Measurements from ENCODE around the gene UGT1A4.

The UGT1A4 gene

DNA sequence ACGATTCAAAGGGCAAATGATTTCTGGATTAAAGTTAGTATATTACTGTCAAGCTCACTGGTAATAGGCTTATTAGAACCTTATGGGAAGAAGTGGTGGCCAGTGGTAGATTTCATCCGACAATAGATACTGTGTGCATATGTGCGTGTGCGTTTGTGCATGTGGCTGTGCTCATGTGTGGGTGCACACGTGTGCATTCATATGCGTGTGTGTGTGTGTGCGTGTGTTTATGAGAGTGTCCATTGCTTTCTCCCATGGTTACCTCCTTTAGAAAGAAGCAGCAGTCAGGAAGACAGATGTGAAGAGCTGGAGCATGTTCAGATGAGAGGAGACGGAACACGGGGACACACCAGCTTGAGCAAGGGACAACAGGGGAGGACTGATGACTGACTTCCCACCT lies 50.7 kb downstream of the UGT1A4 start:
- TF ChIP-seq, protein P1, sequence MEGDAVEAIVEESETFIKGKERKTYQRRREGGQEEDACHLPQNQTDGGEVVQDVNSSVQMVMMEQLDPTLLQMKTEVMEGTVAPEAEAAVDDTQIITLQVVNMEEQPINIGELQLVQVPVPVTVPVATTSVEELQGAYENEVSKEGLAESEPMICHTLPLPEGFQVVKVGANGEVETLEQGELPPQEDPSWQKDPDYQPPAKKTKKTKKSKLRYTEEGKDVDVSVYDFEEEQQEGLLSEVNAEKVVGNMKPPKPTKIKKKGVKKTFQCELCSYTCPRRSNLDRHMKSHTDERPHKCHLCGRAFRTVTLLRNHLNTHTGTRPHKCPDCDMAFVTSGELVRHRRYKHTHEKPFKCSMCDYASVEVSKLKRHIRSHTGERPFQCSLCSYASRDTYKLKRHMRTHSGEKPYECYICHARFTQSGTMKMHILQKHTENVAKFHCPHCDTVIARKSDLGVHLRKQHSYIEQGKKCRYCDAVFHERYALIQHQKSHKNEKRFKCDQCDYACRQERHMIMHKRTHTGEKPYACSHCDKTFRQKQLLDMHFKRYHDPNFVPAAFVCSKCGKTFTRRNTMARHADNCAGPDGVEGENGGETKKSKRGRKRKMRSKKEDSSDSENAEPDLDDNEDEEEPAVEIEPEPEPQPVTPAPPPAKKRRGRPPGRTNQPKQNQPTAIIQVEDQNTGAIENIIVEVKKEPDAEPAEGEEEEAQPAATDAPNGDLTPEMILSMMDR (IDR thresholded peaks at IDR 0.05; ENCODE audit: control insufficient read depth, extremely low read depth, insufficient read depth): no peak
- no peak overlapping the region for H3K4me3 ChIP-seq (ENCODE audit: low read depth, low read length)
- no peak for DNase-seq (ENCODE audit: low read depth)

DNA sequence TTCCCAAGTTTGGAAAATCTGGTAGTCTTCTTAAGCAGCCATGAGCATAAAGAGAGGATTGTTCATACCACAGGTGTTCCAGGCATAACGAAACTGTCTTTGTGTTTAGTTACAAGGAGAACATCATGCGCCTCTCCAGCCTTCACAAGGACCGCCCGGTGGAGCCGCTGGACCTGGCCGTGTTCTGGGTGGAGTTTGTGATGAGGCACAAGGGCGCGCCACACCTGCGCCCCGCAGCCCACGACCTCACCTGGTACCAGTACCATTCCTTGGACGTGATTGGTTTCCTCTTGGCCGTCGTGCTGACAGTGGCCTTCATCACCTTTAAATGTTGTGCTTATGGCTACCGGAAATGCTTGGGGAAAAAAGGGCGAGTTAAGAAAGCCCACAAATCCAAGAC lies 53.6 kb downstream of the UGT1A4 start:
- TF ChIP-seq, protein P1 (IDR thresholded peaks at IDR 0.05; ENCODE audit: control insufficient read depth, extremely low read depth, insufficient read depth): no peak
- no peak for DNase-seq (ENCODE audit: low read depth)
- H3K4me3 ChIP-seq (ENCODE audit: low read depth, low read length): no peak overlapping the region

DNA sequence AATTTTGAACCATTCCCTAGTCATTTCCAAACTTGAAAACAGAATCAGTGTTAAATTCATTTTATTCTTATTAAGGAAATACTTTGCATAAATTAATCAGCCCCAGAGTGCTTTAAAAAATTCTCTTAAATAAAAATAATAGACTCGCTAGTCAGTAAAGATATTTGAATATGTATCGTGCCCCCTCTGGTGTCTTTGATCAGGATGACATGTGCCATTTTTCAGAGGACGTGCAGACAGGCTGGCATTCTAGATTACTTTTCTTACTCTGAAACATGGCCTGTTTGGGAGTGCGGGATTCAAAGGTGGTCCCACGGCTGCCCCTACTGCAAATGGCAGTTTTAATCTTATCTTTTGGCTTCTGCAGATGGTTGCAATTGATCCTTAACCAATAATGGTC lies 54.0 kb downstream of the UGT1A4 start:
- TF ChIP-seq, protein P1 (IDR thresholded peaks at IDR 0.05; ENCODE audit: control insufficient read depth, extremely low read depth, insufficient read depth): peak; percentile 49
- no peak overlapping the region for H3K4me3 ChIP-seq (ENCODE audit: low read depth, low read length)
- DNase-seq (ENCODE audit: low read depth): no peak

DNA sequence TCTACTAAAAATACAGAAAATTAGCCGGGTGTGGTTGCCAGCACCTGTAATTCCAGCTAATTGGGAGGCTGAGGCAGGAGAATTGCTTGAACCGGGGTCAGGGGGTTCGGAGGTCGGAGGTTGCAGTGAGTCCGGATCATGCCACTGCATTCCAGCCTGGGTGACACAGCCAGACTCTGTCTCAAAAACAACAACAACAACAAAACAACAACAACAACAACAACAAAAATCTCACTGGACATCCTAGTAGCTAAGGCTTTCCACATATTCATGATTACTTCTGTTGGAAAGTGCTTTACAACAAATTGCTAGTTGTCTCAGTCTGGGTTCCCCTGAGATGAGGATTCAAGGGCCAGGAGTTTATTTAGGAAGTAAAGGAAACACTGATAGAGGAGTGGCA lies 55.3 kb downstream of the UGT1A4 start:
- TF ChIP-seq, protein P1 (IDR thresholded peaks at IDR 0.05; ENCODE audit: control insufficient read depth, extremely low read depth, insufficient read depth): no peak
- no peak for DNase-seq (ENCODE audit: low read depth)
- H3K4me3 ChIP-seq (ENCODE audit: low read depth, low read length): no peak overlapping the region

DNA sequence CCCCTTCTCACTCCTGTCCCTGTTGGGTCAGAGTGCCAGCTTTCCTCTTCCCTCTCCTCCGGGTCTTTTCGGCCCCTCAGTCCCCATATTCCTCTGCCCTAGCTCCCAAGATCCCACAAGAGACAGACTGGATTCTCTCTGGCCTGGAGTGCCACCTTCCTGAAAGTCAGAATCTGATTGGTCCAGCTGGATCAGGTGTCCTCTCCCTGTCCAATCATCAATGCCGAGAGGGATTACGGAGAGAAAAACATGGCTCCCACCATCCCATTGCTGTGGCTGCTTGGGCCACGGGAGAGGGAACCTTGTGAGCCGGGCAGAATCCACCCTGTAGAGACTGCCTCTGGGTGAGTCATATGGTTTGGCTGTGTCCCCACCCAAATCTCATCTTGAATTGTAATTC lies 56.9 kb downstream of the UGT1A4 start:
- no peak overlapping the region for H3K4me3 ChIP-seq (ENCODE audit: low read depth, low read length)
- TF ChIP-seq, protein P1 (IDR thresholded peaks at IDR 0.05; ENCODE audit: control insufficient read depth, extremely low read depth, insufficient read depth): no peak
- DNase-seq (ENCODE audit: low read depth): no peak

DNA sequence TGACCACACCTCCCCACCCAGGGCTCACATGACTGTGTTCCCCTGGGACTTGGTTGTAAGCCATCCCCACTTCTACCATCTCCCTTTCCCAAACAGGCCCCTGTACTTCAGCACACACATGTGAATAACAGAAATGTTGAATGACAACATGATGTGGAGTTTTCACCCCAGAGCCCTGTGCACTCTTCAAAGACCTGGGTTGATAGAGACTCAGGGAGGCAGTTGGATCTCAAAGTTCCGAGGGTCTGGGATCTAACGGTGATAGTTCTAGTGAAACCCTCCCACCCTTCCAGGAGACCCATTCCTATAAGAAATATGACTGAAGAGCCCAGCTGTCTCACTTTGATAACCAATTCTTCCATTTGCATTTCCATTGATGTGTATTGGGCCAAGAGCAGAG lies 59.5 kb downstream of the UGT1A4 start, which contains the start of gene MROH2A:
TSS of gene MROH2A (plus strand) at position 301 of the 400 bp plus-strand sequence. CDS start 1,029 bp downstream, outside the sequence.
- TF ChIP-seq, protein P1 (IDR thresholded peaks at IDR 0.05; ENCODE audit: control insufficient read depth, extremely low read depth, insufficient read depth): no peak

DNA sequence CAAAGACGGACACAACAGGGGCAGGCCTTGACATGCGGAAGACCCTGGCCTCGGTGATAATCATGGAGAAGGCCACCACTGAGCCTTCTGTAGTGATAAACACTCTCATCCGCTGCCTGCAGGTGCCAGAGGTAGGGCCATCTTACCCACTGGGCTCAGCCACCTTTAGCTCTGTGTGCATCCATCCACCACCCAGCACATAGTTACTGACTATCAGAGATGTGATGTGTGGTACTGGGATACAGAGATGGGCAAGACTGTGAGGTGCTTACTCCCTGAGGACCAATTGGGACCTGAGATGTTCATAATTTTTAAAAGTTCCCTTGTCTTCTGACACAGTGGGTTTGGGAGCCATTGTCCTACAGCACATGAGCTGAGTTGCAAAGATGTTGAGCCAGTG lies 61.2 kb downstream of the UGT1A4 start:
- DNase-seq (ENCODE audit: low read depth): no peak
- TF ChIP-seq, protein P1 (IDR thresholded peaks at IDR 0.05; ENCODE audit: control insufficient read depth, extremely low read depth, insufficient read depth): no peak
- H3K4me3 ChIP-seq (ENCODE audit: low read depth, low read length): no peak overlapping the region

More for the DNA sequence above, 59.5 kb downstream of the UGT1A4 start, which contains the start of gene MROH2A:
- DNase-seq (ENCODE audit: low read depth): no peak
- H3K4me3 ChIP-seq (ENCODE audit: low read depth, low read length): no peak within 1 kb of the TSS
